Activated CD8-positive, alpha-beta memory T cell treated with anti-CD3 and anti-CD28 coated beads for 4 hours (primary cell): ENCODE measurements around the gene ACTN4.

ENCODE experiments used
- DNase-seq, 2 donors: peaks; one replicate each; pipeline ENCODE4 v3.0.0-alpha.2; 2020; ENCODE audit warnings: low read depth in 2 of 2

ACTN4 gene

GRCh38 chr19:38635483-38636399 lies 11.7 kb upstream of the ACTN4 start:
- no peak for DNase-seq

- DNase-seq = no peak
Observed at GRCh38 chr19:38638461-38638860, 9.0 kb upstream of the ACTN4 start.

GRCh38 chr19:38639679-38640078 lies 7.8 kb upstream of the ACTN4 start:
- no peak for DNase-seq

- no peak for DNase-seq
Observed at GRCh38 chr19:38640368-38640767, 7.1 kb upstream of the ACTN4 start.

GRCh38 chr19:38642176-38642575 lies 5.3 kb upstream of the ACTN4 start:
- DNase-seq = no peak

- no peak for DNase-seq
Observed at GRCh38 chr19:38644719-38645118, 2.7 kb upstream of the ACTN4 start.

- no peak for DNase-seq
Observed at GRCh38 chr19:38647966-38648768, 718 bp downstream of the ACTN4 start.

- DNase-seq = no peak
Observed at GRCh38 chr19:38648769-38649304, 1.4 kb downstream of the ACTN4 start.

GRCh38 chr19:38649305-38650171 lies 2.1 kb downstream of the ACTN4 start:
- DNase-seq = no peak

GRCh38 chr19:38650172-38650775 lies 2.8 kb downstream of the ACTN4 start:
- no peak for DNase-seq

- DNase-seq = no peak
Observed at GRCh38 chr19:38650911-38651584, 3.6 kb downstream of the ACTN4 start.

- DNase-seq = no peak
Observed at GRCh38 chr19:38653028-38653571, 5.7 kb downstream of the ACTN4 start.

- DNase-seq = no peak
Observed at GRCh38 chr19:38654628-38655055, 7.2 kb downstream of the ACTN4 start.

- no peak for DNase-seq
Observed at GRCh38 chr19:38655148-38655824, 7.8 kb downstream of the ACTN4 start.

- DNase-seq = no peak
Observed at GRCh38 chr19:38656171-38656981, 8.9 kb downstream of the ACTN4 start.

- no peak for DNase-seq
Observed at GRCh38 chr19:38657633-38658222, 10.3 kb downstream of the ACTN4 start.

- no peak for DNase-seq
Observed at GRCh38 chr19:38658462-38659306, 11.2 kb downstream of the ACTN4 start.
